GM10266 (cell line): ENCODE measurements around the gene KXD1.
A peak's percentile ranks its signal among the peaks of the same experiment; 100 is the strongest.

Source experiments
- DNase-seq: peaks from one replicate; pipeline ENCODE4 v3.0.0; 2012; ENCODE audit errors: extremely low spot score
- CTCF ChIP-seq: IDR thresholded peaks from 2 replicates; pipeline ENCODE4 v1.5.1; 2012; ENCODE audit warnings: mild to moderate bottlenecking, low read depth; ENCODE audit not compliant: control insufficient read depth, insufficient read depth; ENCODE audit errors: missing control alignments

KXD1 gene

DNA sequence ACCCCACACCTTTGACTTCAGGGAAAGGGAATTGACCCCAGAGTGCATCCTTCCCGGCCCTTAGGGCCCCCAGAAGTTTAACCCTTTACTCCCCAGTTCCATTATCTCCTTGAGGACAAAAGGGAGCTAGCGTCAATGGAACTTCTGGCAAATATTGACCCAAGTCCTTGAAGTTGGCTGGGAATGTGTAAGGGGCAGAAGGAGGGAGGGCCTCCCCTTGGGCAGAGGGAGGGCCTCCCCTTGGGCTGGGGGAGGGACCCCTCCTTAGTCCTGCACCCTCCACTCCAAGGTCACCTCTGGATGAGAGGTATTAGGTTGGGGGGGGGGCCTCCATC is 52.0 kb downstream of the KXD1 start:
- TF ChIP-seq CTCF, result no peak
- DNase-seq, result no peak

- TF ChIP-seq CTCF, result no peak
- no peak for DNase-seq
Observed at GRCh38 chr19:18610245-18610555, 52.5 kb downstream of the KXD1 start.

- no peak for TF ChIP-seq CTCF
- no peak for DNase-seq
Observed at GRCh38 chr19:18610556-18611326, 53.1 kb downstream of the KXD1 start.

DNA sequence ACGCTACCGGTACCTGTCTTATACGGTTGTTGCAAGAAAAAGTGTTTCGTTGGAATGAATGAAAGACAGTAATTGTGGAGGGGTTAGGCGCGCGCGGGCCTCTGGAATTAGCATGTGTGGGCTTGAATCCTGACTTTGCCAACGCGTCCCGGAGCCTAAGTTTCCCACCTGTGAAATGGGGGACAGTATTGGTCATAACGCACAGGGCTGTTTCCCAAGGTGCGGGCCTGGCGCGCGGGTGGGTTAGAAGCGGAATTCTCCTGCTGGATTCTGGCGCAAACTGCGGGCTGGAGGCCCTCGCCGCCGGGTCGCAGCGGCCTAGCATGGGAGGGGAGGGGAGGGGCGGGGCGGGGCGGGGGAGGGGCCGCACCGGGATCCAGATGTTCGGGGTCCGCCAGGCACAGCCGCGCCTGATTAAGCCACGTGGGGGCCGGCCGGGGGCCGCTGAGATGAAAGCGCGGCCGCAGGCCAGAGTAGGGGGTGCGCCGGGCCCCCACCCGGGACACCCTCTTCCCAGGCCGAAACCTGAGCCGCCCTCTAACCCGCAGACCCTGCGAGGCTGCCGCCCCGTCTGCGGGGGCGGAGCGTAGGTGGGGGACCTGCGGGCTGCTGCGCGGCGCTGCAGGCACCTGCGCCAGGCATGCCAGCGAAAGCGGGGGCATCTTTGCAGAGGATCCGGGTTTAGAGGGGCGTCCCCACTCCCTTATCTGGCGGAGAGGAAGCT is 53.8 kb downstream of the KXD1 start:
- no peak for DNase-seq
- no peak for TF ChIP-seq CTCF

DNA sequence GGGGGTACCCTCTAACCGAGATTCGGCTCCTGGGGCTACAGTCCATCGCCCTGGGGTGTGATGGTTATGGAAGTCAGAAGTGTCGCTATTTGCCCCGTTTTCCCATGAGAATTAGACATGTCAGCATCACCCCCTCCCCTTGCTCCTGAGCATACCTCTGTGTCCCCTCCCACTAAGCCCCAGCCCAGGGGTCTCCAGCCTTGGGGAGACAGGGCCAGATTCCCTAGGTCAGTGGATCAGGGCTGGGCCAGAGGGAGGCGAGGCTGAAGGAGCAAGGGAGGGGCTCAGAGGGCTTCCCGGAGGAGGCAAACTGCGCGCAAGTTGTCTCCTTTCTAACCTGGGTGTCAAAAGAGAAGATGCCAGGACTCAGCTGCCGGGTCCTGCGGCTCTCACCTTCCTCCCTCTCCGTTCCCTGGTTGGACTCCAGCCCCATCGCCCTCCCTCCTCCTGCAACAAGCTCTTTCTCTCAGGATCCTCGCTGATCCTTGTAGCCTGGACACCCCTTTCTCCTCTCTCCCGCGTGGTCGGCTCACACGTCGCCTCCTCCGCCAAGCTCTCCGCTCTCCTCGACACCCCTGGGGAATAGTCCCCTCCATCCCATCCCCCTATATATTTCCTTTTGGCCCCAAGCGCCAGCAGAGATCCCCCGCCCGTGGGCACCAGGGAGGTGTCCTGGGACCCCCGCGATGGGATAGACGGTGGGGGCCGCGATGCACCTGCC is 54.5 kb downstream of the KXD1 start:
- DNase-seq, result peak; percentile 57
- TF ChIP-seq CTCF, result no peak

DNA sequence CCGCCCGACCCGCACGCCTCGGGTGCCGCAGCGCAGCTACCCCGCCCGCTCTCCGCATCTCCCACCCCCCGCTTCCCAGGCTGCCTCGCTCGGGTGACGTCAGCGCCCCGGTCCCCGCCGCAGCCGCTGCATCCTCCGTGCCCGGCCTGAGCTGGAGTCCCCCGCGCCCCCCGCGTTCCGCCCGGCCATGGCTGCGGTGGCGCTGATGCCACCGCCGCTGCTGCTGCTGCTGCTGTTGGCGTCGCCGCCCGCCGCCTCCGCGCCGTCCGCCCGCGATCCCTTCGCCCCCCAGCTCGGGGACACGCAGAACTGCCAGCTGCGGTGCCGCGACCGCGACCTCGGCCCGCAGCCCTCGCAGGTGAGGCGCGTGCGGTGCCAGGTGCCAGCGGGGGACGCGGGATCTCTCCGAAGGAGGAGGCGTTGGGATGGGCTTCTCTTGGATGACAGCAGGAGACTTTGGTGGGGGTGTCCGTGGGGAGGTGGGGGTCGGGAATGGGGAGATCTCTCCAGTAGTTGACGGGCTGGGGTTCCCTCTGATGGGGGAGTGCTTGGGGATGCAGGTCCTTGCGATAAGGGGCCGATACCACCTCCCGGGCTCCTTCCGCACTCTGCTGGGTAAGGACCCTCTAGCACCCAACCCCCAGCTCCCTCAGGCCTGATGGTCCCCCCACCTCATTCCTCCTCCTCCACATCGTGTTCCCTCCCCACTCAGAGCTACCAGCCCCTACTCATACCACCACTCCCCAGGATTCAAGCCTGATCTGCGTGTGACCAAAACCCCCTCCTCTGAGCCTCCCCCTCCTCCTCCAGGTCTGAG is 55.3 kb downstream of the KXD1 start, which contains the start of gene TMEM59L:
Gene TMEM59L, plus strand, starts transcription at position 99 of the 817 bp plus-strand sequence. Its CDS starts 89 bp downstream, at position 188.
- peak; percentile 47 for DNase-seq
- no peak for TF ChIP-seq CTCF
